ENCODE data around the gene MAP2K2. TPM values are rescaled to one million over a fixed set of nuclear protein-coding genes. Genes with fewer than 3 reads are reported as not detected.

MAP2K2 gene
- total and polyA plus RNA-seq, 9 of the 15 experiments (the other 6 are each of a cell fraction or from before 2014, with no cell fraction given) = 1.0 to 151 (median 58.3) TPM

- in situ Hi-C loops (cut with MboI) (no loop called here), intact Hi-C loops (cut with micrococcal nuclease) (loop anchor here (5.0 kb wide), 1 partner anchor 149 kb away; the partner anchor contains the start of gene EEF2)
- H3K4me2 ChIP-seq (ENCODE audit: insufficient read depth, low read length) = no peak overlapping the region
- H4K20me1 ChIP-seq (replicated peaks; ENCODE audit: control insufficient read depth, insufficient read depth, low read length) = no peaks in the 10 kb centered on the region
- DNase-seq (ENCODE audit: extremely low read depth in 1 of 4, low spot score in 3 of 4) (no peak), ATAC-seq (no peak), FAIRE-seq (no peak)
- H3K27me3 ChIP-seq (ENCODE audit: control insufficient read depth in 2 of 2, insufficient read depth in 2 of 2, low read length in 2 of 2) = peaks cover 0 to 3% of the 10 kb centered on the region in 2 experiments; a peak in 1 of 5 replicates
- no peak overlapping the region for H2AFZ ChIP-seq (ENCODE audit: low read depth, low read length)
- WGBS (ENCODE audit: insufficient coverage, low coverage, missing lambda C conversion rate) = 19% methylated on average over 8 of the region's 8 CpGs
- H3K4me1 ChIP-seq (replicated peaks in 1 of 2; ENCODE audit: control insufficient read depth in 2 of 2, insufficient read depth in 2 of 2, low read length in 2 of 2) = peaks cover 0 to 13% of the 10 kb centered on the region in 2 experiments; a peak in 3 of 5 replicates
- no peaks in the 10 kb centered on the region for H3K36me3 ChIP-seq (ENCODE audit: control insufficient read depth, insufficient read depth, low read length)
- H3K27ac ChIP-seq (ENCODE audit: extremely low read depth, low read depth, low read length) = no peak overlapping the region
- no peaks in the 10 kb centered on the region for H3K9me1 ChIP-seq (ENCODE audit: control insufficient read depth, insufficient read depth, low read length)
- TF ChIP-seq PYGO2 (tag; IDR thresholded peaks at IDR 0.05) = no peak
- no peak for TF ChIP-seq SRSF1 (IDR thresholded peaks at IDR 0.05; ENCODE audit: low read depth, low read length)
- TF ChIP-seq ARID3B (CRISPR knock-in tag; IDR thresholded peaks at IDR 0.05; ENCODE audit: borderline replicate concordance) = no peak
- TF ChIP-seq PHB2 (IDR thresholded peaks at IDR 0.05; ENCODE audit: low read depth) = no peak
- TF ChIP-seq KDM1A (IDR thresholded peaks at IDR 0.05) = no peak
- no peak for TF ChIP-seq HNRNPK (IDR thresholded peaks at IDR 0.05; ENCODE audit: low read depth, low read length, poor library complexity, severe bottlenecking)
- TF ChIP-seq TOE1 (IDR thresholded peaks at IDR 0.05; ENCODE audit: borderline replicate concordance) = no peak
- TF ChIP-seq TOE1 (CRISPR knock-in tag; IDR thresholded peaks at IDR 0.05; ENCODE audit: borderline replicate concordance, low read depth) = no peak
- TF ChIP-seq THRAP3 (IDR thresholded peaks at IDR 0.05; ENCODE audit: borderline replicate concordance) = no peak
- no peak for TF ChIP-seq KLF10 (CRISPR knock-in tag; IDR thresholded peaks at IDR 0.05)
- TF ChIP-seq ZNF217 (CRISPR knock-in tag; IDR thresholded peaks at IDR 0.05) = no peak
- TF ChIP-seq RBM25 (IDR thresholded peaks at IDR 0.05; ENCODE audit: low read depth, low read length, severe bottlenecking) = no peak
- TF ChIP-seq STAG1 (CRISPR knock-in tag; IDR thresholded peaks at IDR 0.05; ENCODE audit: borderline replicate concordance) = no peak
- ChIA-PET CTCF (ENCODE audit: low intra/inter-chr PET ratio) (interaction anchor here (0.6 kb wide), 1 partner anchor 146 kb away, joined by 3 read pairs; no protein-coding TSS in a partner anchor), POLR2A (no interaction called here)
- H3K9ac ChIP-seq (ENCODE audit: insufficient read depth in 1 of 2, low read depth in 2 of 2, low read length in 2 of 2) = no peak overlapping the region
- no TSS peak for BruUV-seq (replicated peaks)
- H3K79me2 ChIP-seq (ENCODE audit: control insufficient read depth, insufficient read depth, low read length) = no peaks in the 10 kb centered on the region
- H3K9me3 ChIP-seq (replicated peaks; ENCODE audit: control insufficient read depth, insufficient read depth, low read depth, low read length) = no peaks in the 10 kb centered on the region
- H3K4me3 ChIP-seq = no peak overlapping the region
Measured at GRCh38 chr19:4136680-4137088, 12.8 kb upstream of the MAP2K2 start.
